ENCODE results near the gene PRSS38.
"Not testable (repeated sequence)": the region's sequence is repeated elsewhere in the genome, so short reads cannot be mapped to it uniquely, and the experiment has no call there.

The PRSS38 gene

GRCh38 chr1:227846265-227846858 is 30.9 kb downstream of the PRSS38 start:
- no peak for DNase-seq

- not testable (repeated sequence) for DNase-seq
Observed at GRCh38 chr1:227847046-227847445, 31.6 kb downstream of the PRSS38 start.

DNA sequence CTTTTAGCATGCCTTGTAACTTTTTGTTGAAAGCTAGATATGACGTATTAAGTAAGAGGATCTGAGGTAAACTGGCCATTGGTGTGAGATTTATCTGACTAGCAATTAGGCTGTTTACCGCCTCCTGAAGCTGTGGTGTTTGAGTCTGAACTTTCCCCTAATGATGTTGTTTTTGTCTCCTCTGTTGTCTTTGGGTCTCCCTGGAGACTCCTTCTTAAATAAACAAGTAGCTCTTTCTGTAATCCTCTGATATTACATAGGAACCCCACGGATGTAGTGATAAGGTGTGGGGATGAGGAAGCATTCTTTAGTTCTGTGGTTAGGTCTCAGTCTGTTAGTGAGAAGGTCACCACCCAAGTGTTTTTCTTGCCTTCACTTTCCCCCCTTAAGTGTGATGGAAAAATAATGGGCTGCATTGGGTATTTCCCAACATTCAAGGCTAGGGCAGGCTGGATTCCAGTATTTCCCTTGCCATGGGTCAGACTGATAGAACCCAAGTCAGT is 33.0 kb downstream of the PRSS38 start:
- no peak for DNase-seq

DNA sequence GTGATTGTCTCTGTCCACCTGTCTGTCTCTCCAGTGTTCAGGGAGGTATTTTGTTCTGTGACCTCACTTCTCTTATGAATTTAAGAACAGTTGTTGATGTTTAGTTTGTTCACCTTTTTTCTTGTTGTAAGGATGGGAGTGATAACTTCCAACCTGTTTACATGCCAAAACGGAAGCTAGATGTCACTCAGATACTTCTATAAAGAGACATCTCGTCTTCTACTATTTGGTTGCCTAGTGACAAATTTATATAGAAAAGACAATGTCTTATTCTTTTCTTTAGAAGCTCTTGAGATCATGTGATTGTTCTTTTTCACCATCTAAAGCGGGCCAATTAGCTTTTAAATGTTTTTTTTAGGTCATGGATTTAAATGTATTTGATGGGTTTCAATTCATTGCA is 33.8 kb downstream of the PRSS38 start:
- DNase-seq, result no peak

GRCh38 chr1:227854189-227854588 is 38.7 kb downstream of the PRSS38 start:
- no peak for DNase-seq

GRCh38 chr1:227855687-227856086 is 40.2 kb downstream of the PRSS38 start:
- DNase-seq, result no peak

DNA sequence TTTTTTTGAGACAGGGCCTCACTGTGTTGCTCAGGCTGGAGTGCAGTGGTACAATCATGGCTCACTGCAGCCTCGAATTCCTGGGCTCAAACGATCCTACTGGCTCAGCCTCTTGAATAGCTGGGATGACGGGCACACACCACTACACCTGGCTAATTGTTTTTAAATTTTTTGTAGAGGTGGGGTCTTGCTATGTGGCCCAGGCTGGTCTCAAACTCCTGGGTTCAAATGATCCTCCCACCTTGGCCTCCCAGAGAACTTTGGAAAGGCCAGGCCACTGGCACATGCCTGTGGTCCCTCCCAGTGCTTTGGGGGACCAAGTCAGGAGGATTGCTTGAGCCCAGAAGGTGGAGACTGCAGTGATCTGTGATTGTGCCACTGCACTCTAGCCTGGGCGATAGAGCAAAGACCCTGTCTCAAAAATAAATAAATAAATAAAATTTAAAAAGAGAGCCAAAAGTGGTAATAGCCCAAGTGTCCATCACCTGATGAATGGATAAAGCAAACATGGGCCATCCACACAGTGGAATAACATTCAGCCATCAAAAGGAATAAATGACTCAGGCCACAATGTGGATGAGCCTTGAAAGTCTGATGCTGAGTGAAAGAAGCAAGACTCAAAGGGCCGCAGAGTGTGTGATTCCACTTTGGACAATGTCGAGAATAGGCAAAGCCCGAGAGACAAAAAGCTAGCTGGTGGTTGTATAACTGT is 40.8 kb downstream of the PRSS38 start:
- no peak for DNase-seq

GRCh38 chr1:227864882-227865281 is 49.4 kb downstream of the PRSS38 start:
- DNase-seq, result no peak

GRCh38 chr1:227869279-227869842 is 53.9 kb downstream of the PRSS38 start:
- DNase-seq, result no peak

- DNase-seq, result no peak
Observed at GRCh38 chr1:227869851-227870305, 54.4 kb downstream of the PRSS38 start.

- DNase-seq, result no peak
Observed at GRCh38 chr1:227870366-227870765, 54.9 kb downstream of the PRSS38 start.

- not testable (repeated sequence) for DNase-seq
Observed at GRCh38 chr1:227871892-227872291, 56.4 kb downstream of the PRSS38 start.

GRCh38 chr1:227877810-227878209 is 62.3 kb downstream of the PRSS38 start:
- not testable (repeated sequence) for DNase-seq

- DNase-seq, result no peak
Observed at GRCh38 chr1:227880342-227880924, 65.0 kb downstream of the PRSS38 start.

DNA sequence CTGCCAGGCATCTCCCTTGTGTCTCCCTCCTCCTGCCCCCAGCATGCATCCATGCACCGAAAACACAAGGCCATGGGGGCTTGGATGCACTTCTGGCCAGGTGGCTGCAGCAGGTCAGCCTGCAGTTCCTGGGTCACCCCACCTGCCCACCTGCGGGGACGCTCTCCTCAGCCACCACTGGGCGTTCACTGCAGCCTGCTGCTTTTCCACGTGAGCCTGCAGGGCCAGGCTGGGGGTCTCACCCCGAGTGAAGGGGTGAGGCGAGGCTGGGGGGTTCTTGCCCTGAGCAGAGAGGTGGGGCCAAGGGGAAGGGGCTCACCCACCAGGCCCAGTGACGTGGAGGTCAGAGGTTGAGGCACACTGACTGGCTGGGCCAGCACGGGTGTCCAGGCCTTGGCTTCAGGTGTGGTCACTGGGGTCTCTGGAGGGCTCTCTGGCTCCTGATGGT is 67.6 kb downstream of the PRSS38 start:
- DNase-seq, result no peak

DNA sequence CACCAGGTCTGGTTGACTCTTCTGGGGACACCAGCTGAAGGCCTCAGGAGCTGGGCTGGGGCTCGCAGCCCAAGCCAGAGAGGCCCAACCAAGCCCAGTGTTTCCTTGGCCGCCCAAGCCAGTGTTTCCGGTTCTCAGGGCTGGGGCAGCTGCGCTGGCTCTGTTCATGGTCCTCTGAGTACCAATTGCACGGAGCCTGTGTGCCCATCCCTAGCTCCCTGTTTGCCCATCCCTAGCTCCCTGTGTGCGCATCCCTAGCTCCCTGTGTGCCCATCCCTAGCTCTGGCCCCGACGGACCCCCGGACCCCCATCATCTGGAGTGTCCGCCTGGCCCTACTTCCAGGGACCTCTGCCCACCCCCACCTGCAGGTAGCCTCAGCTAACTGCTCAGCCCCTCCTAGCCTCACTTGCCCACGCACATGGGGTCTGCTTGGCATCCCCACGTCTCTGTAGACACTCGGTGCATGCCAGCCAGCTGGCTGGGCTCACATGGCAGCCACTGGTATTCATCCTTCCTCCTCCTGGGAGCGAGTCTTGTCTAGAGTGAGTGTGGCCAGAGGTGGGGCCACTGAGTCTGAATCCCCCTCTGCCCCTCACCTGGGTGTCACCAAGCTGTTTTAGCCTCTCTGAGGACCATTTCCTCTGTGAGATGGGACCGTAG is 68.3 kb downstream of the PRSS38 start:
- no peak for DNase-seq

DNA sequence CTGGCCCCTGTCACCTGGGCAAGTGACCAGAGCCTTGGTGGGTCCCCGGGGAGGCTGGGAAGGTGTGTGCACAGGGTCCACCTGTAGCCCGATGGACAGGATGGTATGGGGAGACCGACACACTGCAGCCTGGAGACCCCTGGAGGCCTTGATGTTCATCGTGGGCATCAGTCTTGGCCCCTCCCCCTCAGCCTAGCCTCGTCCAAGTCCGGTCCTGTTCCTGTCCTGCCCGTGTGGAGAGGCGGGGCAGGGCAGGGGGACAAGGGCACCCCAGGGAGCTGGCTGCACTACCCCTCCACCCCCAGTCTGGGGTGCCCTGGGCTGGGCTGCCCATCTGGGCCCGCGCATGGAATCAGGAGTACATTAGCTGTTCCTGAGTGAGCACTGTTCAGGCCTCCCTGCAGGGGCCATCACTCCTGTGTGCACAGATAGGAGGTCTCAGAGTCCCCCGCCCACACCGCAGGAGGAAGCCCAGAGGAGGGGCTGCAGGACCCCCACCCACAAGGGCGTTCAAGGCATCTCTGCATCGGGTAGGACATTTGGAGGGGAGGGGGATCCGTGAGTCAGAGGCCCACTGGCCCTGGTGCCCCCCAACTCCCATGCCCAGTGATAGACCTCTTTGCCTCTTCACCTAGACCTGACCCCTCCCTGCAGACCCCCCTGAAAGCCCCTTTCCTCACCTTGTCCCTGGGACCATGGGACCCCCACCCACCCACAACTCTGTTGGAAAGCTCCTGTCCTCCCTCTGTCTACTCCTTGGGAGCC is 69.1 kb downstream of the PRSS38 start:
- DNase-seq, result no peak

- no peak for DNase-seq
Observed at GRCh38 chr1:227885135-227885647, 69.7 kb downstream of the PRSS38 start.

DNA sequence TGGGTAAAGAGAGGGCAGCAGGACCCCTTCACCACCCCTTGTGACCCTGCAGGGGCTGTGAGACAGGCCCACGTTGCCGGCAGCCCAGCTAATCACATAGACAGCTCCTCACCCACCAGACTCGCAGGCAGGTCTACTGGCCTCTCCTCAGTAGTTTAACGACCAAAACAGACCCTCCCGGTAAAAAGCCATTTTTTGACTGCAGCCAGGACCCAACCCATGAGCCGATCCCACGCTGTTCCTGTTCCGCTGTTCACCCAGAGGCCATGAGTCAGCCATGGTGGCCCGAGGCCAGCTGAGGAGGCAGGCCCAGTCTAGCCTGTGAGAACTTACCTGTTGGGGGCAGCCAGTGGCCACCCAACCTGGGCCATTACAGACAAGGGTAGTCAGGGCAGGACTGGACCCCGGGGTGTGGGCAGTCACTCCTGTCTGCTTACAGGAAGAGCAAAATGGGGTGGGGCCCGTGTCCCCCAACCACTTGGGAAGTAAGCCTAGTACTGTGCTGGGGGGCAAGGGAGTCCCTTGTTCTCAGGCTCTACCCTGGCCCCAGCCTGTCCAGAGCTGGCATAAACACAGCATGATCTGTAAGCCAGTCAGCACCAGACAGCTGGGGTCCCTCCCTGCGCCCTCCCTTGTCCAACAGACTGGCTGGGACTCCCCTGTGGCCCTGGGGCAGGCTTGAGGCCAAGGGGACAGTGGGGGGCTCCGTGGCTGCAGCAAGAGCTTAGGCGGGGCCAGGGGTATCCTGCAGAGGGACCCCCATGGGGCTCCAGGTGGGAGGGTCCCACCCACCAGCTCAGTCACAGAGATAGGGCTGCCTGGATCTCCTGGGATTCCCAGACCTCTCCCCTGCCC is 70.4 kb downstream of the PRSS38 start:
- no peak for DNase-seq

GRCh38 chr1:227886503-227886961 is 71.1 kb downstream of the PRSS38 start:
- DNase-seq, result no peak
